GM13977 (cell line): ENCODE data around the gene SLC25A52.
A peak's percentile ranks its signal among the peaks of the same experiment; 100 is the strongest.

Source experiments
- DNase-seq: peaks from one replicate; pipeline ENCODE4 v3.0.0; 2012; ENCODE audit warnings: low spot score
- in situ Hi-C: fragments of 300-500 bp; cut with MboI; formaldehyde crosslinking; loops from one replicate; pipeline ENCODE4 v1.12.0; 2022; ENCODE audit warnings: low sequenced_read_pairs, low pct_unique_long_range_greater_than_20kb, mixed read lengths, inconsistent platforms; ENCODE audit not compliant: unreplicated experiment
- TF ChIP-seq, protein P1 (sequence below): IDR thresholded peaks from 2 replicates; pipeline ENCODE4 v1.5.1; 2012; ENCODE audit warnings: mild to moderate bottlenecking, control low read depth; ENCODE audit not compliant: insufficient read depth; ENCODE audit errors: extremely low read depth, missing control alignments

SLC25A52 gene

DNA sequence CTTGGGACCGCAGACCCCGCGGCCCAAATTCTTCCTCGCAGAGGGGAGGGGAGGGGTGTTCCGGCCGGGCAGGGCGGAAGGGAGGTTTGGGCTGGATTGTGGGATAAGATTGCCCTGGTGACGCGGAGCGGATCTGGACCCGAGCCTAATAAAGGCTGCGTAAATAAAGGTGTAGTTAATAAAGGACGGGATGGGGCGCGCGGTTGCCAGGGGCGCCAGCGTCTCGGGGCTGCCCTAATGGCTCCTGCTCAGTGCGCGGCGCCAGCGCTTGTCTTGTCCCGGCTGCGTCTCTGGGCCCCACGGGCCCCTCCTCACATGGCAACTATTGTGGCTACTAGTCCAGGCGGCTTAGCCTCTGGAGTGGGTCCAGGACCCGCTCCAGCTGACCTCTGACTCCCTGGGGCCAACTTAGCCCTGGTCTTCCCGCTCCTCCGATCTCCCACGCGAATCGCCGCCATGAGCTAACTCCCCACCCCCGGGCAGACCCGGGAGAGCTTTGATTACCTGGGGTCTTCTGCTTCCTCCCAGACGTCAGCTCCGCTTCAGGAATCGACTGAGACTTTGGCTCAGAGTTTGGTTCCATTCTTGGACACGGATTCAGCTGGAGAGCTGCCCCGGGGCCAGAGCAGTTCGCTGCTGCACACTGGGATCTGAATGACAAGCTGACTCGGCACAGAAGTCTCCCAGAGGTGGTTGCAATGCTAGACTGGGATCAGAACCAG lies 36.5 kb downstream of the SLC25A52 start:
- DNase-seq = peak; percentile 34
- in situ Hi-C loops = loop anchor here (10.0 kb wide), 1 partner anchor 169 kb away; no protein-coding TSS in a partner anchor
- TF ChIP-seq, protein P1, sequence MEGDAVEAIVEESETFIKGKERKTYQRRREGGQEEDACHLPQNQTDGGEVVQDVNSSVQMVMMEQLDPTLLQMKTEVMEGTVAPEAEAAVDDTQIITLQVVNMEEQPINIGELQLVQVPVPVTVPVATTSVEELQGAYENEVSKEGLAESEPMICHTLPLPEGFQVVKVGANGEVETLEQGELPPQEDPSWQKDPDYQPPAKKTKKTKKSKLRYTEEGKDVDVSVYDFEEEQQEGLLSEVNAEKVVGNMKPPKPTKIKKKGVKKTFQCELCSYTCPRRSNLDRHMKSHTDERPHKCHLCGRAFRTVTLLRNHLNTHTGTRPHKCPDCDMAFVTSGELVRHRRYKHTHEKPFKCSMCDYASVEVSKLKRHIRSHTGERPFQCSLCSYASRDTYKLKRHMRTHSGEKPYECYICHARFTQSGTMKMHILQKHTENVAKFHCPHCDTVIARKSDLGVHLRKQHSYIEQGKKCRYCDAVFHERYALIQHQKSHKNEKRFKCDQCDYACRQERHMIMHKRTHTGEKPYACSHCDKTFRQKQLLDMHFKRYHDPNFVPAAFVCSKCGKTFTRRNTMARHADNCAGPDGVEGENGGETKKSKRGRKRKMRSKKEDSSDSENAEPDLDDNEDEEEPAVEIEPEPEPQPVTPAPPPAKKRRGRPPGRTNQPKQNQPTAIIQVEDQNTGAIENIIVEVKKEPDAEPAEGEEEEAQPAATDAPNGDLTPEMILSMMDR = no peak

DNA sequence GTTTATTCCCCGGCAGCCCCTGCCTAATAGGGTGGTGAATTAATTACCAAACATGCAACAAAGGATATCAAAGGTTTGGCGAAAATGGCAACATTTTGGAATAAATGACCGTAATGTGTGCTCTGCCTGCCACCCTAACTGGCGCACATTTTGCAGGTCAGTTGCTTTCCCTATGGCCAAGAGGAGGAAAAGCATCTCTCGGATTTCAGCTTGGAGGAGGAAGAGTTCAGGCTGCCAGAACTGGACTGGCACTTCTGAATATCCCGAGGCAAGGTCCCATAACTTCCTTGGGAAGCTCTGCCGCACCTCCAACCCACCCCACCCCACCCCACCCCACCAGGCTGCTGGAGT lies 37.1 kb downstream of the SLC25A52 start:
- TF ChIP-seq, protein P1 = no peak
- no peak for DNase-seq
- in situ Hi-C loops = loop anchor here (10.0 kb wide), 1 partner anchor 169 kb away; no protein-coding TSS in a partner anchor

DNA sequence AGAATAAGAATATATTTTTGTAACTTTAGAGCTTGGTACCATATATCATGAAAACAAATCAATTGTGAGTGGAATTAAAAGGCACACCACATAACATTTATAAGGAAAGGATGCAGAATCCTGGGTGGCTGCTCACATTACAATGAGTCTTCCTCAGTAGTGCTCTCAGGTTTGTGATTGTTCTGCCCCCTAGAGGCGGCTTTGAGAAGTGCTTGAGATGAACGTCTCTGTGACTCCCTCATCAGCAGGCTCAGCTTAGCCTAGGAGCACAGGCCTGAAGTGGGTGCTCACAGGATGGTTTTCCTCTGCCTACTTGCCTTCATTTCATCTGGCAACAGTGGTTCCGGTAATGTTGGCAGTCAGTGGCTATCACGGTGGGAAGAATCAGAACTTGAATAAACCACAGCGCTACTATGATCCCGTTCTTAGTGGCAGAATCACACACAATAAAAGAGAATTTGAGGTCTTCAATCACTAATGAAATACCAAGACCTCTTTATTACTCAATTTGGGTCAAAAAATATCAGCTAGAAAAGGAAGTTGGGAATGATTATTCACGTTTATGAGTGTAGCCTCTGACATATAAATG lies 38.2 kb downstream of the SLC25A52 start:
- in situ Hi-C loops = loop anchor here (10.0 kb wide), 1 partner anchor 168 kb away; no protein-coding TSS in a partner anchor
- peak; percentile 85 for DNase-seq
- TF ChIP-seq, protein P1 = peak; percentile 84

DNA sequence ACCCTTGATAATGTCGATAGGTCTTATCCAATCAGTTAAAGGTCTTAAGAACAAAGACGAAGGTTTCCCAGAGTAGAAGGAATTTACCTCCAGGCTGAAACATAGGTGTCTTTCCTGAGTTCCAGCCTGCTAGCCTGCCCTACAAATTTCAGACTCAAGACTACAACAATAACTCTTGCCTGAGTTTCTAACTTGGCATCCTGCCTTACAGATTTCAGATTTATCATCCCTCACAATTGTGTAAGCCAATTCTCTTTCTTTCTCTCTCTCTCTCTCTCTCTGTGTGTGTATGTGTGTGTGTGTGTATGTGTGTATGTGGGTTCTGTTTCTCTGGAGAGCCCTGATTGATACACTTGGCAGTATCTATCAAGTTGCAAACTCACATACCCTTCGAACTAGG lies 39.1 kb downstream of the SLC25A52 start:
- no peak for DNase-seq
- in situ Hi-C loops = loop anchor here (10.0 kb wide), 1 partner anchor 167 kb away; no protein-coding TSS in a partner anchor
- TF ChIP-seq, protein P1 = no peak

- DNase-seq = no peak
- in situ Hi-C loops = loop anchor here (10.0 kb wide), 1 partner anchor 166 kb away; no protein-coding TSS in a partner anchor
- TF ChIP-seq, protein P1 = no peak
These were observed 39.8 kb downstream of the SLC25A52 start for GRCh38 chr18:31720867-31721266.

DNA sequence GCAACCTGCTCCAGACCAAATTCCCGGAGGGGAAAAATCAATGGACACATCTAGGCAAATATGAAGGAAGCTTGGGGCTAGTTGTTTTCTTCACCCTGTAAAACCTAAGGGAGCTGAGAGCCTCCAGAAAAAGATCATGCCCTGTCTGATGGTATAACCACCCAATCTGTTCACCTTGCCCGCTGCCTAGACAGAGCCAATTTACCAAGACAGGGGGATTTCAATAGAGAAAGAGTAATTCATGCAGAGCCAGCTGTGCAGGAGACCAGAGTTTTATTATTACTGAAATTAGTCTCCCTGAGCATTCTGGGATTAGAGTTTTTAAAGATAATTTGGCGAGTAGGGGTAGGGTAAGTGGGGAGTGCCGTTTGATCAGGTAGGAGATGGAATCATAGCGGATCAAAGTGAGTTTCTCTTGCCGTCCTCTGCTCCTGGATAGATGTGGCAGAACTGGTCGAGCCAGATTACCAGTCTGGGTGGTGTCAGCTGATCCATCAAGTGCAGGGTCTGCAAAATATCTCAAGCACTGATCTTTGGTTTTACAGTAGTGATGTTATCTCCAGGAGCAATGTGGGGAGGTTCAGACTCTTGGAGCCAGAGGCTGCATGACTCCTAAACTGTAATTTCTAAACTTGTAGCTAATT lies 41.2 kb downstream of the SLC25A52 start:
- TF ChIP-seq, protein P1 = no peak
- in situ Hi-C loops = loop anchor here (10.0 kb wide), 1 partner anchor 165 kb away; no protein-coding TSS in a partner anchor
- DNase-seq = no peak
